Measurements from ENCODE around the gene ETNK2. TPM values are rescaled to one million over a fixed set of nuclear protein-coding genes. Genes with fewer than 3 reads are reported as not detected.

Gene ETNK2
- total RNA-seq, 1 experiment from 2014 or later = 21.9 TPM

- no peaks in the 10 kb centered on the region; the same call in 1 of the 2 replicates for H3K27me3 ChIP-seq (replicated peaks; ENCODE audit: control insufficient read depth, insufficient read depth, low read length)
- H3K4me1 ChIP-seq = peaks cover 5% of the 10 kb centered on the region
- TF ChIP-seq CTCF (IDR thresholded peaks at IDR 0.05; ENCODE audit: insufficient read depth in 1 of 2, low read depth in 1 of 2, low read length in 1 of 2, severe bottlenecking in 1 of 2, unreplicated experiment in 1 of 2) = no peak
- H3K27me3 Mint-ChIP-seq (ENCODE audit: insufficient read depth, unreplicated experiment) = no peaks in the 10 kb centered on the region
- DNase-seq = no peak
- H3K36me3 ChIP-seq (ENCODE audit: control insufficient read depth, insufficient read depth, low read length) = no peaks in the 10 kb centered on the region
- H3K27ac Mint-ChIP-seq (ENCODE audit: unreplicated experiment) = no peak overlapping the region
- peaks cover 6% of the 10 kb centered on the region for H3K9me3 Mint-ChIP-seq (ENCODE audit: unreplicated experiment)
- no peaks in the 10 kb centered on the region; the same call in 1 of the 2 replicates for H3K9me3 ChIP-seq
- no peak overlapping the region for H3K4me3 Mint-ChIP-seq (ENCODE audit: unreplicated experiment)
- CTCF ChIA-PET = no interaction called here
- BruUV-seq (replicated peaks) = no TSS peak
- H3K4me3 ChIP-seq (ENCODE audit: low read depth, low read length) = no peak overlapping the region
- H3K4me1 Mint-ChIP-seq (ENCODE audit: low read depth, unreplicated experiment) = peaks cover 4% of the 10 kb centered on the region
- POLR2A ChIA-PET = no interaction called here
- H3K36me3 Mint-ChIP-seq (ENCODE audit: insufficient read depth, unreplicated experiment) = no peaks in the 10 kb centered on the region
- intact Hi-C loops (cut with micrococcal nuclease; ENCODE audit: unreplicated experiment) = no loop called here
These were observed 25.3 kb upstream of the ETNK2 start for GRCh38 chr1:204177133-204177532.

GRCh38 chr1:204176049-204176448 is 24.2 kb upstream of the ETNK2 start:
- no peak overlapping the region for H3K27ac Mint-ChIP-seq (ENCODE audit: unreplicated experiment)
- peaks cover 9% of the 10 kb centered on the region for H3K4me1 Mint-ChIP-seq (ENCODE audit: low read depth, unreplicated experiment)
- POLR2A ChIA-PET = interaction anchor here (0.6 kb wide), 1 partner anchor 38 kb away, joined by 4 read pairs; the partner anchor contains the start of gene GOLT1A
- DNase-seq = no peak
- no peaks in the 10 kb centered on the region for H3K36me3 Mint-ChIP-seq (ENCODE audit: insufficient read depth, unreplicated experiment)
- intact Hi-C loops (cut with micrococcal nuclease; ENCODE audit: unreplicated experiment) = no loop called here
- H3K4me3 ChIP-seq (ENCODE audit: low read depth, low read length) = no peak overlapping the region
- no TSS peak for BruUV-seq (replicated peaks)
- CTCF ChIA-PET = no interaction called here
- H3K27me3 Mint-ChIP-seq (ENCODE audit: insufficient read depth, unreplicated experiment) = no peaks in the 10 kb centered on the region
- no peaks in the 10 kb centered on the region; the same call in 1 of the 2 replicates for H3K27me3 ChIP-seq (replicated peaks; ENCODE audit: control insufficient read depth, insufficient read depth, low read length)
- no peaks in the 10 kb centered on the region for H3K36me3 ChIP-seq (ENCODE audit: control insufficient read depth, insufficient read depth, low read length)
- no peak overlapping the region for H3K4me3 Mint-ChIP-seq (ENCODE audit: unreplicated experiment)
- H3K4me1 ChIP-seq = peaks cover 11% of the 10 kb centered on the region
- H3K9me3 Mint-ChIP-seq (ENCODE audit: unreplicated experiment) = peaks cover 12% of the 10 kb centered on the region
- no peak for TF ChIP-seq CTCF (IDR thresholded peaks at IDR 0.05; ENCODE audit: insufficient read depth in 1 of 2, low read depth in 1 of 2, low read length in 1 of 2, severe bottlenecking in 1 of 2, unreplicated experiment in 1 of 2)
- no peaks in the 10 kb centered on the region; the same call in 1 of the 2 replicates for H3K9me3 ChIP-seq

GRCh38 chr1:204174958-204175357 is 23.1 kb upstream of the ETNK2 start:
- no peak for TF ChIP-seq CTCF (IDR thresholded peaks at IDR 0.05; ENCODE audit: insufficient read depth in 1 of 2, low read depth in 1 of 2, low read length in 1 of 2, severe bottlenecking in 1 of 2, unreplicated experiment in 1 of 2)
- BruUV-seq (replicated peaks) = no TSS peak
- ChIA-PET POLR2A (no interaction called here), CTCF (interaction anchor here (1.0 kb wide), 1 partner anchor 12 kb away, joined by 3 read pairs; no protein-coding TSS in a partner anchor)
- Histone ChIP-seq H3K9me3 (no peaks in the 10 kb centered on the region; the same call in 1 of the 2 replicates), H3K27me3 (replicated peaks; ENCODE audit: control insufficient read depth, insufficient read depth, low read length) (no peaks in the 10 kb centered on the region; the same call in 1 of the 2 replicates), H3K36me3 (ENCODE audit: control insufficient read depth, insufficient read depth, low read length) (no peaks in the 10 kb centered on the region), H3K4me3 (ENCODE audit: low read depth, low read length) (no peak overlapping the region), H3K4me1 (peaks cover 11% of the 10 kb centered on the region)
- peaks cover 12% of the 10 kb centered on the region for H3K9me3 Mint-ChIP-seq (ENCODE audit: unreplicated experiment)
- peaks cover 9% of the 10 kb centered on the region for H3K4me1 Mint-ChIP-seq (ENCODE audit: low read depth, unreplicated experiment)
- H3K4me3 Mint-ChIP-seq (ENCODE audit: unreplicated experiment) = no peak overlapping the region
- no peaks in the 10 kb centered on the region for H3K27me3 Mint-ChIP-seq (ENCODE audit: insufficient read depth, unreplicated experiment)
- DNase-seq = no peak
- H3K27ac Mint-ChIP-seq (ENCODE audit: unreplicated experiment) = no peak overlapping the region
- H3K36me3 Mint-ChIP-seq (ENCODE audit: insufficient read depth, unreplicated experiment) = no peaks in the 10 kb centered on the region
- intact Hi-C loops (cut with micrococcal nuclease; ENCODE audit: unreplicated experiment) = no loop called here
